Spinal cord (tissue), 10 donors: Measurements from ENCODE around the gene ZSCAN20. TPM values are rescaled to one million over a fixed set of nuclear protein-coding genes. Genes with fewer than 3 reads are reported as not detected.

Source experiments
- DNase-seq, 6 donors: peaks; one replicate each; pipeline versions ENCODE4 v3.0.0 to v3.0.0-alpha.2; 2013 to 2015; ENCODE audit warnings: low spot score in 6 of 6, low read depth in 4 of 6
- H3K27ac ChIP-seq: one replicate; pipeline ENCODE4 v1.5.1; 2013; ENCODE audit warnings: low read depth, low read length, control low read depth
- H3K27me3 ChIP-seq: one replicate; pipeline ENCODE4 v1.6.1; 2013; ENCODE audit warnings: low read length; ENCODE audit not compliant: control insufficient read depth, insufficient read depth
- H3K36me3 ChIP-seq: one replicate; pipeline ENCODE4 v1.6.1; 2013; ENCODE audit warnings: low read length; ENCODE audit not compliant: control insufficient read depth, insufficient read depth
- H3K4me1 ChIP-seq: one replicate; pipeline ENCODE4 v1.6.1; 2013; ENCODE audit warnings: low read length; ENCODE audit not compliant: control insufficient read depth, insufficient read depth
- H3K4me3 ChIP-seq: one replicate; pipeline ENCODE4 v1.5.1; 2013; ENCODE audit warnings: low read depth, low read length, control low read depth
- H3K9me3 ChIP-seq: one replicate; pipeline ENCODE4 v1.6.1; 2013; ENCODE audit warnings: low read length; ENCODE audit not compliant: control insufficient read depth, insufficient read depth
- WGBS: methylation state at CpG from one replicate; pipeline ENCODE4 v1.1.5; 2013; ENCODE audit warnings: missing lambda C conversion rate; ENCODE audit not compliant: insufficient coverage; 5-methylcytosine and 5-hydroxymethylcytosine counted together
- polyA plus RNA-seq, 2 donors: library from polyadenylated mRNA; unstranded; fragments of 120-200 nt; gene quantifications; one replicate each; pipeline ENCODE4 v1.2.1, GENCODE V29; 2013; ENCODE audit not compliant: insufficient read length in 2 of 2
- total RNA-seq, 2 donors: library from RNA; depleted of rRNA in 1 of 2; stranded (reverse); fragments of 120-200 nt in 1 of 2; fragments of >200 nt in 1 of 2; gene quantifications; one replicate each; pipeline versions ENCODE4 v1.2.3 to v1.2.4, GENCODE V29; 2013 to 2014
- donor health status: healthy.

ZSCAN20 gene
- total and polyA plus RNA-seq, 4 donors, result 3.1 to 8.5 (median 5.7) TPM

DNA sequence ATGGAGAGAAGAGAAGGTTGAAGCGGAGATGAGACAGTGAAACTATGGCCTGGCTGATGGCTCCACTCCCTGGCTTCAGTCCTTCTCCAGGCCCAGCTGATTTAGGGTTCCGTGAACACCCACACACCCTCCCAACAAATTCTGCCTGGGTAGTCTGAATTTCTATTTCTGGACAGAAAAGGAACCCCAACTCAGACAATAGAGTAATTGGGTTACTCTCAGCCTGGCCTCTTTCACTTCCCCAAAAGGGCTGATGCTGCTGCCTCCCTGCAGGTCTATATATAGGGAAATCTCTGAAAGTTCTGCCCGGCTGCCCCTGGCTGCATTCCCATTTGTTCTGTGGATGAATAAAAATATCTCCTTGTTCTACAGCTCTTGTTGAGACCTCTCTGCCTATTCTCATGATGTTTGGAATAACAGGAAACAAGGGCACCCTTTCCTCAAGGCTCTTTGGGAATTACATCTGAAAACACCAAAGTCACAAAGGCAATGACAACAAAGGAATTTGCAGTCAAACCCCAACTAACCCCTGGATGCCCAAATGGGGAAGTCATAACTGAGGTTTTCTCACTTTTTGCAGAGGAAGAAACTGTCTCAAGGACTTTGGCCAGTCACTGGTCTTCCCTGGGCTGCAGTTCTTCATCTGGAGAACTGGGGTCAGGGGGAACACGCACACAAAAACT is 11.4 kb upstream of the ZSCAN20 start:
- peaks cover 3% of the 10 kb centered on the region for H3K4me1 ChIP-seq
- no peak overlapping the region for H3K27ac ChIP-seq
- DNase-seq, result no peak
- H3K9me3 ChIP-seq, result no peaks in the 10 kb centered on the region
- WGBS, result 92% methylated on average over 2 of the region's 4 CpGs
- H3K4me3 ChIP-seq, result no peak overlapping the region
- no peaks in the 10 kb centered on the region for H3K27me3 ChIP-seq
- no peaks in the 10 kb centered on the region for H3K36me3 ChIP-seq

DNA sequence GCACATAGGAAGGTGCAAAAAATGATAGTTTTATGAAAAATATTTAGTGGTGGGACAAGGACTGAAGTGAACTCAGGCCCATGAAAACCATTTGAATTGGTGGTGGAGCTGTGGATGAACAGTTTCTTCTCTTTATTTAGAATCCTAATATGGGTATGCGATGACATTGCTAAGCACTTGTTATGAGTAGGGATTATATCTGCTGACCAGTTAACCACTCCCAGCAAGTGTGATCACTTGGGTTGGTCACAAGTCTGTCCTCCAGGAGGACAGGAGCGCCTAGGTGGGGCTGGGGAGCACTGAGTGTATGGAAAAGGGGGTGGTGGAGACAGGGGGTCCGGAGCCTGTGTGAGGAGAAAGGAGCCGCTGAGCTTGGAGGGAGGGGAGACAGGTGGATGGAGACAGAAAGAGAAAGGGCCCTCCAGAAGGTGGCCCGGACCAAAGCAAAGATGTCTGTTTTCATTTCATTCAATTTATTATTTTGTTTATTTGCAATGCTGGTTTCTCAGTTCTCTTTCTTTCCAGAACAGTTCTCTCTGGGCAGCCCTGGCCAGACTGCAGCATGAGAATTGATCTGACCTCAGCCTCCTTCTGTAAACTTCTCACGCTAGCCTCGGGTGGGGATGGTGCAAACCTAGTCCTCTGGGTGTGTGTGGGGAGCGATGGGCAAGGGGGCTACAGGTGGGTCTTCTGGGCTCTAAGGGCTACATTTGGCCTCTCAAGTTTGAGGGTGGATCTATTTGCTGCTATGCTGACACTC is 9.9 kb upstream of the ZSCAN20 start:
- no peak overlapping the region for H3K4me3 ChIP-seq
- no peak overlapping the region for H3K27ac ChIP-seq
- H3K36me3 ChIP-seq, result no peaks in the 10 kb centered on the region
- WGBS, result 96% methylated on average over 3 of the region's 8 CpGs
- DNase-seq, result no peak
- no peaks in the 10 kb centered on the region for H3K27me3 ChIP-seq
- H3K9me3 ChIP-seq, result no peaks in the 10 kb centered on the region
- H3K4me1 ChIP-seq, result peaks cover 6% of the 10 kb centered on the region

DNA sequence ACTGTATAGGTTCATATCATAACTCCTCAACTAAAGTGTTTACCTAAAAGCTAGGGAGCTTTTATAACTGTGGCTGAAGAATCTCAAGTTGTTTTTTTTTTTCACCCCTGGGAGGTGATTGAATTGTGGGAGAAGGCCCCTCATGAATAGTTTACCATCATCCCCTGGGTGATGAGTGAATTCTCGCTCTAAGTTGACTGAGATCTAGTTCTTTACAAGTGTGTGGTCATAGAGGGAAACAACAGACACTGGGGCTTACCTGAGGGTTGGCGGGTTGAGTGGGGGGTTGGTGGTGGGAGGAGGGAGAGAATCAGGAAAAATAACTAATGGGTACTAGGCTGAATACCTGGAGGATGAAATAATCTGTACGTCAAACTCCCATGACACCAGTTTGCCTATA is 7.9 kb upstream of the ZSCAN20 start:
- WGBS, result 100% methylated on average over 2 of the region's 3 CpGs

DNA sequence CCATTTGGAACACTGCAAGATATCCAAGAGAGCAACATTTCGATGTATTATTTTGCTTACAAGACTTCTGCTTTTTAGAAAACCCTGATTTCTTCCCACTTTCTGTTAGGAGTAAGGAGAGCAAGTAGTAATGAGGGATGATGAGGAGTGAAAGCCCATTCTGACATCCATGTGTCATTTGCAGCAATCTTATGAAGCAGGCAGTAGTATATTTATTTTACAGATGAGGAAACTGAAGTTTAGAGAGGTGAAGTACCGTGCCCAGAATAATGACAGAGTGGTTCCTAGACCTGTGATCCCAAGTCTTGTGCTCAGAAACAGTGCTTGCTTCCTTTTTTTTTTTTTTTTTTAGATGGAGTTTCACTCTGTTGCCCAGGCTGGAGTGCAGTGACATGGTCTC is 7.1 kb upstream of the ZSCAN20 start:
- 86% methylated on average over 1 of the region's 2 CpGs for WGBS
- H3K27ac ChIP-seq, result no peak overlapping the region
- H3K36me3 ChIP-seq, result no peaks in the 10 kb centered on the region
- DNase-seq, result no peak
- no peak overlapping the region for H3K4me3 ChIP-seq
- H3K9me3 ChIP-seq, result no peaks in the 10 kb centered on the region
- H3K27me3 ChIP-seq, result no peaks in the 10 kb centered on the region
- peaks cover 17% of the 10 kb centered on the region for H3K4me1 ChIP-seq

More for the DNA sequence above, 7.9 kb upstream of the ZSCAN20 start:
- Histone ChIP-seq H3K4me1 (peaks cover 17% of the 10 kb centered on the region), H3K9me3 (no peaks in the 10 kb centered on the region), H3K4me3 (no peak overlapping the region), H3K36me3 (no peaks in the 10 kb centered on the region), H3K27ac (no peak overlapping the region), H3K27me3 (no peaks in the 10 kb centered on the region)
- DNase-seq, result no peak

GRCh38 chr1:33466159-33466558 is 6.3 kb upstream of the ZSCAN20 start:
- DNase-seq, result peak in 1 of 6 donors; percentile 37
- no peak overlapping the region for H3K4me3 ChIP-seq
- no peaks in the 10 kb centered on the region for H3K9me3 ChIP-seq
- H3K4me1 ChIP-seq, result peaks cover 20% of the 10 kb centered on the region
- H3K27ac ChIP-seq, result no peak overlapping the region
- no peaks in the 10 kb centered on the region for H3K27me3 ChIP-seq
- no peaks in the 10 kb centered on the region for H3K36me3 ChIP-seq
- WGBS, result 65% methylated on average over 6 of the region's 6 CpGs

- peaks cover 25% of the 10 kb centered on the region for H3K4me1 ChIP-seq
- 73% methylated on average over 4 of the region's 4 CpGs for WGBS
- H3K36me3 ChIP-seq, result no peaks in the 10 kb centered on the region
- H3K9me3 ChIP-seq, result no peaks in the 10 kb centered on the region
- H3K27ac ChIP-seq, result no peak overlapping the region
- H3K27me3 ChIP-seq, result no peaks in the 10 kb centered on the region
- DNase-seq, result no peak
- H3K4me3 ChIP-seq, result no peak overlapping the region
These were observed 4.4 kb upstream of the ZSCAN20 start for GRCh38 chr1:33468011-33468410.

DNA sequence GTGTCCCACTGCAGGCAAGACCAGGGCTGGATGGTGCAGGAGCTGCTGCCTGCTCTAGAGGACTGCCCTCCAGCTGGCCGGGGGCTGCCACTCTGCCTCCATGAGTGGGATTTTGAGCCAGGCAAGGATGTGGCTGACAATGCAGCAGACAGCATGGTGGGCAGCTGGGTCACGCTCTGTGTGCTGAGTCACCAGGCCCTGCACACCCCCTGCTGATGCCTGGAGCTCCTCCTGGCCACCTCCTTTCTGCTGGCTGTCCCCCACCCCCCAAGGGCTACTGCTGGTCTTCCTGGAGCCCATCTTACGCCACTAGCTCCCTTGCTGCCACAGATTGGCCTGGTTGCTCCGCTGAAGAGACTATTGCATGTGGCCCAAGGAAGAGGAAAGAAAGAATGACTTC is 3.9 kb upstream of the ZSCAN20 start:
- H3K4me3 ChIP-seq, result no peak overlapping the region
- 85% methylated on average over 3 of the region's 4 CpGs for WGBS
- H3K4me1 ChIP-seq, result peaks cover 25% of the 10 kb centered on the region
- DNase-seq, result no peak
- H3K27me3 ChIP-seq, result no peaks in the 10 kb centered on the region
- H3K9me3 ChIP-seq, result no peaks in the 10 kb centered on the region
- no peak overlapping the region for H3K27ac ChIP-seq
- H3K36me3 ChIP-seq, result no peaks in the 10 kb centered on the region

- Histone ChIP-seq H3K27me3 (no peaks in the 10 kb centered on the region), H3K4me1 (peaks cover 25% of the 10 kb centered on the region), H3K4me3 (no peak overlapping the region), H3K36me3 (no peaks in the 10 kb centered on the region), H3K9me3 (no peaks in the 10 kb centered on the region), H3K27ac (no peak overlapping the region)
- no peak for DNase-seq
- WGBS, result 79% methylated on average over 2 of the region's 3 CpGs
These were observed 3.5 kb upstream of the ZSCAN20 start for GRCh38 chr1:33468967-33469366.

GRCh38 chr1:33469691-33470090 is 2.8 kb upstream of the ZSCAN20 start:
- peaks cover 25% of the 10 kb centered on the region for H3K4me1 ChIP-seq
- no peak overlapping the region for H3K4me3 ChIP-seq
- no peaks in the 10 kb centered on the region for H3K9me3 ChIP-seq
- H3K27me3 ChIP-seq, result no peaks in the 10 kb centered on the region
- no peak overlapping the region for H3K27ac ChIP-seq
- no CpG with 5 or more reads among the region's 2 CpGs for WGBS
- H3K36me3 ChIP-seq, result no peaks in the 10 kb centered on the region
- no peak for DNase-seq

GRCh38 chr1:33470495-33471012 is 1.9 kb upstream of the ZSCAN20 start:
- DNase-seq, result peak; percentile 72 to 97 (median 79)
- Histone ChIP-seq H3K4me3 (no peak overlapping the region), H3K36me3 (no peaks in the 10 kb centered on the region), H3K4me1 (peaks cover 25% of the 10 kb centered on the region), H3K27me3 (no peaks in the 10 kb centered on the region), H3K9me3 (no peaks in the 10 kb centered on the region), H3K27ac (no peak overlapping the region)
- WGBS, result 2% methylated on average over 7 of the region's 11 CpGs
